ENCODE results near the gene DCUN1D3.

The DCUN1D3 gene

DNA sequence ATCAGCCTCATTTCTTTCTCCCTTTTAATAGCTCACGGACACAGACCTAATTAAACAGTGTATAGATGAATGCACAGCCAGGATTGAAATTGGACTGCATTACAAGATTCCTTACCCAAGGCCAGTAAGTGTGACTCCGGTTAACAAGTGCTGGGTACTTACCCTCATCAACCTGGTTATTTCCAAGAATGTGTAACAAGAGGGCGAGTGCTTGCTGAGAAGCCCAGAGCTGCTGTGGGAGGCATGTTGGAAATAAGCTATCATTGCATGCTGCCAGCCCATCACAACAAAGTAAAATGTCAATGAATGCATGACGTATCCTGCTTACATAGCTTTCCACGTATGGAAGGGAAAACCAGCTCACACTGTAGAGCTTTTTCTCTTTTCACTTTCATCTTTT lies 19.9 kb upstream of the DCUN1D3 start:
- DNase-seq (ENCODE audit: low read depth in 1 of 2, low spot score in 1 of 2), result no peak

DNA sequence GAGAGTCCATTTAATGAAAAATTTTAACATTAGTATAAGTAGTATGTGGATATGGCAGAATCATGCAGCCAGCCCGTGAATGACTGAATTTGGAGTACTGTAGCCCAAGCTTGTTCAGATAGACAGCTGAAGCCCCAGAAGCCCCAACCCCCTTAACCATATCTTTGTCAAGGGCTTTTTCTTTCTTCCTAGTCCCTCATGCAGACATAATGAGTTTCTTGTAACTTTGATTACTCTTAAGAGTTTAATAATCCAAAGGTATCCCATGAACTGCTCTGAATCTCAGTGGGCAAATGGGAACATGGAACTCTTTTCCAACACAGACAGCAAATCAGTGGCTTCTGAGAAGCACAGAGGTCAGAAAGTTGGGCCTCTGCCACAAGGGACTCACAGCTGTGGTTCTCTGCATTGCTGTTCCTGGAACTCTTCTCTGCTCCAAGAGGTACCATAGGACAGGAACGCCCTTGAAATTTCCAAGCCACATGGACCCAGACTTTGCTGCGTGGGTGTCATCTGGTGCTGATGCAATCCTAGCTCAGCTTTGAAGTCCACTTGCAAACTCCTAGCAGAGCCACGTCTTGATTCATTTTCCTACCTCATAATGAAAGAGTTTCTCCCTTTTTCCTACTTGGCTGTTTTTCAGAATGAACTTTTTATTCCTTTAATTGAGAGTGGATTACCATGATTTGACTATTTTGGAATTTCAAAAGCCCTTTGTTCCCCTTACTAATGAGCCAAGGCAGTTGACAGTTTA lies 18.5 kb upstream of the DCUN1D3 start:
- DNase-seq (ENCODE audit: low read depth in 1 of 2, low spot score in 1 of 2), result no peak

DNA sequence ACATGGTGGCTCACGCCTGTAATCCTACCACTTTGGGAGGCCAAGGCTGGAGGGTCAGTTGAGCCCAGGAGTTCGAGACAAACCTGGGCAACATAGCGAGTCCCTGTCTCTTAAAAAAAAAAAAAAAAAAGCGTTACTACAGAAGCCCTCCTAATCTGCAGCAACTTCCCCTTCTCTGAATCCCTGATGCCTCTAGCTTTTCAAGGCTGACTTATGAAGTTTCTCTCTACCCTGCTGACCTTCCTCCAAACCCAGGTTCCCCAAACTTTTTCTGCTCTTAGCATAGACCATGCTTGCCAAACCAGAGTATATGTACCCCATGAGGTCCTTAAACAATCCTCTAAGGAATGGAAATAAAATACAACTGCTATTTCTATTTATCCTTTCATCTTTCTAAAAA lies 16.8 kb upstream of the DCUN1D3 start:
- no peak for DNase-seq (ENCODE audit: low read depth in 1 of 2, low spot score in 1 of 2)

DNA sequence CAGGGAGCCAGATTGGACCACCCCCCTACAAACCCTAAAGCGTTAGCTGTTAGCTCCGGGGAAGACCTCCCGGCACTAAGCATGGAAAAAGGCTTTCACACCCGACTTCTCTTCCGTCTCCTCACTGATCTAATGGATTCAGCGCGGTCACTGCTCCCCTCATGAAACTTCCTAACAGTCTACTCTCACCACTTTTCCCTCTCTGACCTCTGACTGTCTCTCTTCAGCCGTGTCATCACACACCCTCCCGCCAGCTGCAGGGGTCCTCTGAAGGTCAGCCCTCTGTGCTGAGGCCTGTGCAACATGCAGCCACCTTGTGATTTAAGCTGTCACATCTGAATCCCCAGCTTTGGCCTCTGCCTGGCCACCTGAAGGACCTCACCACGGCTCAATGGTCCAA lies 16.1 kb upstream of the DCUN1D3 start:
- no peak for DNase-seq (ENCODE audit: low read depth in 1 of 2, low spot score in 1 of 2)

DNA sequence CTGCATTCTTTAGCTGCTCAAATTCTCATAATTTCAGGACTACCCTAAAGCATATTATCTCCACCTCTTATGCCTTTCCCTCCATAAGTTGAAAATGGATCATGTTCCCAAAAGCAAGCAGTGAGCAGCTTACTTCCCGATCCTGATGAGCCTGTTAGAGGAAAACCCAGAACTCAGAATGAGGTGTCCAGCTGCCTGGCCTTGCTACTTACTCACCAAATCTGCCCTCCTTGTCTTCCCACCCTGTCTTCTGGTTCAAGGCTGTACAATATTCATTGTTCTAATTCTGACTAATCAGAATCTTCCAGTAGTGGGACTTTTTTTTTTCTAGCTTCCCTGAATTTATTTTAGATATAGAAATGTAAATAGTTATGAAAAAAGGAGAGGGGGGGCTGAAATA lies 11.2 kb upstream of the DCUN1D3 start:
- no peak for DNase-seq (ENCODE audit: low read depth in 1 of 2, low spot score in 1 of 2)

DNA sequence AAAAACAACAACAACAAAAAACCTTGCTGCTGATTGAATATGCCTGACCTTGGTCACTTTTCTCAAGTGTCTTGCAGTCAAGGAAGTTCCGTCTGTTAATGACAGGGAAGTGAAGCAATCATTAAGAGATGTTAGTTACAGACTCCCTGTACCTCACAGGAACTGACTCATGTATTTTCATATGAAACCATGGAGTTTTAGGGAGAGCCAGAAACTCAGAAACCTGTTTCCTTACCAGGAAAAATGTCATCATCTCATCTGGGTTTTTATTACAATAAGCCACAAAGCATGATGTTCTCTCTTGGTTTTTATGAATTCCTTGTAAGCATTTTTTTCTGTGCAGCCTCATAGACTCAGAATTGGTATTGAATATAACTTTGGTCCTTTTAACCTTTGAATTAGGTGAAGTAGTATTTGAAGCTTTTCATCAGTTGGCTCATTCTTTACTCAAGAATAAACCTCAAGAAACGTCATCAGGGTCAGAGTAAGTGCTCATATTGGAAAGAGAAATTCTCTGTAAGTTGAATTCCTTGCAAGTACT lies 10.7 kb upstream of the DCUN1D3 start:
- DNase-seq (ENCODE audit: low read depth in 1 of 2, low spot score in 1 of 2), result no peak

DNA sequence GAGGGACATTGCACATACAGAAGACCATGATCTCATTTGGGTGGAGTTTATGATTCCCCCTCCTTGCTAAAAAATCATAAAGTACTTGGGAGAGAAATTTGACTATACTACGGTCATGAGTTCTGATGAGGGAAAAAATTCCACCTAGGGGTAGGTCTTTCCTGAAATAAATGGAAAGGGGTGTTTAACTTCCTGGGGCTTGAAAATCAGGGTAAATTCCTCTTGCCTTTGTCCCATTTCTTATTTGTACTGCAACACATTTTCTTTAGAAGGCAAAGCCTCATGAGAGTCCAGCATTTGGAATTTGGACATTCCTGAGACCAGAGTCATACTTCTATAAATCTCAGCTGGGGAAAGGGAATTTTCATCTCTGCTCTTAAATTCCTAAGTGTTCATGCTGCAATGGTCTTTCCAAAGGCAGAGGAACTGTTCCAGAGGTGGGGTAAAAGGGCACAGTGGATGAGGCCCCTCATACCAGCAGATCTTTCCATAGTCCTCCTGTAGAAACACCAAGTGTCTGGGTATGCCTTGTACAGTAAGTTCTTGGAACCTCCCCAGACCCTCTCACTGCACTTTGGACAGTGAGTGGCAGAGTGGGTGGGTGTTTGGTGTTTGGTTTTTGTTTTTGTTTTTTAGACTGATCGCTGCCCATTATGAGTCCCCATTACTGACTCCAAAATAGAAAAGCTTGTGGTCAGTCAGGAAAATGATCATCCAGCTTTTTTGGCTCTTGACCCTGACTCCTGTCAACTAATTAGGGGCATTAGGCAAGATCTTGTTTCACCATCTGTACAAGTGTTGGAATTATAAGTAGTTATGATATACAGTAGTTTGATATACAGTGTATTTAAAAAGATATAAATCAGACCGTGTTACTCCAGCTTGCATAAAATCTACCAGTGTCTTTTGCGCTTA lies 6.4 kb upstream of the DCUN1D3 start:
- no peak for DNase-seq (ENCODE audit: low read depth in 1 of 2, low spot score in 1 of 2)

DNA sequence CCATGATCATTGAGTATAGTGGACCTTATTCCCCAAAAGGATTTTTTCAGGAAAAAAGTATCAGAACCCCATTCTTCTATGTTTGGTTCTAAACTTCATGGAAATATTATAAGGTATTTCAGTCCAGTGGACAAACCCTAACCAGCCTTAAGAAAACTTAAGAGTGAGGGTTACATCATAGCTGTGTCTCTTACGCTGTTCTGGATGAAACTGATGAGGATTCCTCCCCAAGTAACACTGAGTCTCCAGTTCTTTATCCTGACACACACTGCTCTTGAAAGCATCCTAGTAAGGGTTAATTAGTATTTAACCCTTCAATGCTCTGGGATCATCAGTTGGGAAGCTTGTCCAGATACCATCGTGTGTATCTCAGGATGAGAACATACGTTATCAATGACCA lies 5.4 kb upstream of the DCUN1D3 start:
- no peak for DNase-seq (ENCODE audit: low read depth in 1 of 2, low spot score in 1 of 2)

DNA sequence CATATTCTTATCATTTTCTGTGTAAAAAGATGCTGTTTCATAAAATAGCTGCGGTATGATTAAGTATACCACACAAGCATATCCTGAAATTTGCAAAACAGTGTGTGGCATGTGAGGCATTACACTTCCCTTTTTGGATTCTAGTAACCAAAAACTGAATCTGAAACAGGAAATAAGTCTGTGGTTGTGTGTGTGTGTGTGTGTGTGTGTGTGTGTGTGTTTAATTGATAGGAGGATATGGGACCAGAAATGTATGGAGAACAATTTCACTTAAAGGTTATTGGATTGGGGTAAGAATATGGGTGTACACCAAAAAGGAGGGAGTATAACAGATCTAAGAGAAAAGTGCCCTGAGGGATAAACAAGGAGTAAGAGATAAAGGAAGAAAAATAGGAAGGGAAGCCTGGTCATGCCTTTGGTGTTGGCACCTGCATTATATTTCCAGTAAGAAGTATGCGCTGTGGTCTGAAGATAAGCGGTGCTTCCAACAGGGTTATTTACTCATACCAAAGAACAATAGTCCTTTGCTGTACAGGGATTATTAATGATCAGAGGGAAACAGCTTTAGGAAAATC lies 4.4 kb upstream of the DCUN1D3 start:
- DNase-seq (ENCODE audit: low read depth in 1 of 2, low spot score in 1 of 2), result no peak

DNA sequence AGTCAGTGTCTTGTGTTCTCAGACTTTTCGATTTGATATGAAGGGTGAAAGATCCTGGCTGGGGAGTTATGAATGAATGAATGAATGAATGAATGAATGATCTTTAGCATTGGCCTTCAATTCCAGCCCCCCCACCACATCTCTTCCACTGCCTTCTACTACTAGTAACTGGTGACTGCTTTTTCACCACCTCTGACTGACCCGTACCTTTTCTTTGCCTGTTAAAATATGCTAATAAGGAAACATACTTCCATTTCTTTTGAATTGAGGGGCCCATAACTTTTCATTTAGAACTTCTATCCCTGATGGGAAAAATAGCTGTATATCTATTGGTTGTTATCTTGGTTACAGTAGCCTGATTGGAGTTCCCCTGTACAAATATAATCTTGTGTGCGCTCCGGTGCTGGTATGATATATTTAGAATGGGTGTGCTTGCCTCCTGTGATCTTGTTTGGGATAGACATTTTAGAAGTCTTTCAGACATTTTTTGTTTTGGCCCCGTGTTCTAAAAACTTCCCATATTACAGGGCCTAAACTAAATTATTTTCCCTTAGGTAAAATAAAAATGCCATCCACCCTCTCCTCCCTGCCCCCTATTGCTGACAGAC lies 3.8 kb upstream of the DCUN1D3 start:
- no peak for DNase-seq (ENCODE audit: low read depth in 1 of 2, low spot score in 1 of 2)

DNA sequence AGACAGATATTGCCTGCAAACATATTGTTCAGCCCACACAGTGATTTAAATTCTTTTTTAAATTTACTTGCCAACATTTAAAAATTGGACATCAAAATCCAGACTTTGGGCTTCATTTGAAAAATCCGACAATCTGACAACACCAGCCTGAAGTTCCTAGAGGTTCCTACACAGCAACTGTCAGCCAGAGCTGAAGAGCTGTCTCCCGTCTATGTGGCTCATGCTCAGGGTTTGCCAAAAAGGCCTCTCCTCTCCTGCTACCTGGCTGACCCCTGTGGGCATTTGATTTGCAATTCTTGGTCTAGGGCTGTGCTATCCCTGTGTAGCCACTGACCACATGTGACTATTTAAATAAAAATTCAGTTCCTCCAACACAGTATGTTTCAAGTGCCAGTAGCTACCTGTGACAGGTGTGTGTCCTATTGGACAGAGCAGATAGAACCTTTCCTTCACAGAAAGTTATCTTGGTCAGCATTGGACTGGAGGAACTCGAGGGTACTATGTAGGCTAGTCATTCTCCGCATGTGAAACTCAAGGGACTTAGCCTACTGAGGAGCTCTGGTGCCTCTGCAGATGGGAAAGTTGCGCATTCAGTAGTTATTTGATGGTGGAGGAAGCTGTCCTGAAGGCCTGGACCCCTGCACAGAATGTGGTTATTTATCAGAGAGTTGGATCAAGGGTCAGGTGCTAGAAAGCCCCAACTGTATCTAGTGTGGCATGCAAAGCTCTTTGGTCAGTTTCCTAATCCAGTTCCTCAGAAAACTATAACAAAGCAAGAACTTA lies 3.1 kb upstream of the DCUN1D3 start:
- no peak for DNase-seq (ENCODE audit: low read depth in 1 of 2, low spot score in 1 of 2)

DNA sequence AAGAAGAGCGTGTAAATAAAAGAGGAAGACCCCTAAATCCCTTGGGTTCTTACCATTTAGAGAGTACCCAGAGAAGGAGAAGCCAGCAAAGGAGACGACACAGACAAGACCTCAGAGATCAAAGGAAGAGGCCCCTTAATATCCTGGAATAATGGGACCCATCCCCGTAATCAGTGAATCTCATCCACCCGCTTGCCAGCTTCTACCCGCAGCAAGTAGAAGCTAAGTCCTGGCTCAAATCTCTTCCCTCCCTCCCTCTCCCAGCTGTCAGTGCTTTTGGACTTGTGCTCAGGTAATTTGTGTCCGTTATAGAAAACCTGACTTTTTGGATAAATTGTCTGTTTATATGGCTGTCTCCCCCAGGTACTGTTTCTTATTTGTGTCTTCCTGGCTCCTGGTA lies 2.3 kb upstream of the DCUN1D3 start:
- DNase-seq (ENCODE audit: low read depth in 1 of 2, low spot score in 1 of 2), result no peak

DNA sequence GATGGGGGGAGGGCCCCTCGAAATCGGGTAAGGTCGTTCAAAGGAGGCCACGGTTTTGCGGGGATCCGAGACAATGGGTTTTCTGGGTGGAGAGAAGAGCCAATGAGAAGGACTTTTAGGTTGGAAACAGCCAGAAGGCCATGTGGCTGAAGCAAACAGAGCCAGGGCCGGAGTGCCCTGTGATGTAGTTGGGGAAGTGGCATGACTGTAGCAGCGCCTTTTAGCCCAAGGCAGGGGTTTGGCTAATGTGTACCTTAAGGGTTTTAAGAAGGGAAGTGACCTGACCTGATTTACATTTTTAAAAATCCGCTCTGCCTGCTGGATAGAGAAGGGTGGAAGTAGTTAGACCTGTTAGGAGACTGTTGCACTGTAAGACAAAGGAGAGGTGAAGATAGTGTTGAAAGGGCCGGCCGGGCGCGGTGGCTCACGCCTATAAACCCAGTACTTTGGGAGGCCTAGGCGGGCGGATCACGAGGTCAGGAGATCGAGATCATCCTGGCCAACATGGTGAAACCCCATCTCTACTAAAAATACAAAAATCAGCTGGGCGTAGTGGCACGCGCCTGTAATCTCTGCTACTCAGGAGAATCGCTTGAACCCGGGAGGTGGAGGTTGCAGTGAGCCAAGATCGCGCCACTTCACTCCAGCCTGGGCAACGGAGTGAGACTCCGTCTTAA lies 1.4 kb upstream of the DCUN1D3 start:
- DNase-seq (ENCODE audit: low read depth in 1 of 2, low spot score in 1 of 2), result no peak

DNA sequence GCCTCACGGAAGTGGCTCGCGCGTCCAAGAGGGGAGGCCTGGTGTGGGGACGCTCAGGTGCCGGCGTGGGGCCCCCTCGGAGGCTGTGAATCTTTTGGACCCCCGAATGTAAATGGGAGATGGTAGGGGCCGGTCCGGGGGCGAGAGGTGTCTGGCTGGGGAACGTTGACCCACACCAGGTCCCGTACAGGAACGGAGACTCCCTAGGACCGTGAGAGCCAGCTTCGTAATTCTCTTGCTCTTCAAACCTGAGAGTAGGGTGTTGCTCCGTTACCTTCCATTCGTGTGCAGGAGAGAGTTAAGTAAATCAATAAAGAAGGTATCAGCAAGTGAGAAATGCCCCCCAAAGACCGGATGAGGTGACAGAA lies 894 bp upstream of the DCUN1D3 start:
- no peak for DNase-seq (ENCODE audit: low read depth in 1 of 2, low spot score in 1 of 2)

DNA sequence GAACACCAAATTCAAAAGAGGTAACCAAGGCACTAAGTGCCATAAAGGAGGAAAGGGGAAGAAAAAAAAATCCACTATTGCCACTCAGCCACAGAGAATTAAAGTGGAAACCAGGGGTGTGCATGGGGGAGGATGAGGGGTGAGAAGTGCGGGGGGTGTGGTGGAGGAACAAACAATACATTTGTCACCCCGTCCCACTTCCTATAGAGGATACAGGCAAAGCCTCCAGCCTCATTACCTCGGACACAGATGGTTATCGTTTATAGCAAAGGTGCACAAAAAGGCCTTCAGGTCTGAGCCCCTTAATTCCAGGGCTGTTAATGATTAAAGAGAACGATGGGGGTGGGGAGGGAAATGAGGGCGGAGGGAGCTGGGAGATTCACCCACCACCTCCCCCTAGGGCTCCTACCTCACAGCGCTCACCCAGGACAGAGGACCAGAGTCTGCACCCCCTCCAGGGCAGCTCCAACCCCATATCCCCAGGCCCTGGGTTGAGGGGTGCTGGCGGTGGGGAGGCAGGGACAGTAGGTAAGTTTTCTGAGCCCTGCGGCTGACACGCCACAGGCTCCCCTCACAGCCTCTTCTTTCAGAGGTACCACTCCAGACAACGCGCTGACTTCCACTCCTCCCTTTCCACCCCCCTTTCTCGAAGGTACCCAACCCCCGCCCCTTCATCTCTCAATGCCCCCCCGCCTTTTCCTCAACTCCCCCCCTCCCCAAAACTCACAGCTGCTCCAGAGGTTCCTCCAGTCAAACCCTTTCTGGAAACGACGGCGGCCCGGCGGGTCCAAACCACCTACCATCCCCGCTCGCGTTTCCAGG lies 470 bp downstream of the DCUN1D3 start:
- no peak for DNase-seq (ENCODE audit: low read depth in 1 of 2, low spot score in 1 of 2)

DNA sequence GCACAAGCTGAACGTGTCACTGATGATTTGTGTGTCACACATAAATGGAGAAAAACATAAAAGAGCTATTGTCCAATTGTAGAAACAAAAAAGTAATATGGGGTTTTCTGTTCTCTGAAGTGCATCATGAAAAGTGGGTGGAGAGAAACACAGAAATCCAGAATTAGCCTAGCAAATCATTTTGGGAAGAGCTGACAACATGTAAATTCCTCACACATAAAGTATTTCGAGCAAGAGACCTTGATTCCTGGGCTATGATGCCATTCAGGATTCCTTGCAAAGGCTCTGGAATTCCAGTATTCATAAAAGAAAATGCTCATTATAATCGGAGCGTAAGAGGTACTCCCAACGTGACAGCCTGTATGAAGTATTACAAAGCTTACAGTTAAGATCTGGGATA lies 1.1 kb downstream of the DCUN1D3 start:
- no peak for DNase-seq (ENCODE audit: low read depth in 1 of 2, low spot score in 1 of 2)

DNA sequence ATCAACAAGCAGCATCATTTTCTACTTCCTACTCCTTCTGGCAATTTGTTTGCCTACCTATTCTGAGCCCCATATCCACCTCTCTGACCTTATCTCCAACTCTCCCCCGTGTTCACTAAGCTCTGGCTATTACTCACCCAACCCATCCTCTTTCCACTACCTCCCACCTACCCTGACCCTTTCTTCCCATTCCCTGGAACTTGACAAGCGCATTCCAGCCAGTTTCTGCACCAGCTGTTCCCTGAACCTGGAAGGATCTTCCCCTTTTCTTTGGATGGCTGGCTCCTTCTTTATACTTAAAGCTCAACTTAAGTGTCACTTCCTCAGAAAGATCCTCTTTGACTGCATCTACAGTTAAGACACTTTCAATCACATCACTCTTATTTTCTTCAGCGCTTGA lies 2.2 kb downstream of the DCUN1D3 start:
- DNase-seq (ENCODE audit: low read depth in 1 of 2, low spot score in 1 of 2), result no peak

DNA sequence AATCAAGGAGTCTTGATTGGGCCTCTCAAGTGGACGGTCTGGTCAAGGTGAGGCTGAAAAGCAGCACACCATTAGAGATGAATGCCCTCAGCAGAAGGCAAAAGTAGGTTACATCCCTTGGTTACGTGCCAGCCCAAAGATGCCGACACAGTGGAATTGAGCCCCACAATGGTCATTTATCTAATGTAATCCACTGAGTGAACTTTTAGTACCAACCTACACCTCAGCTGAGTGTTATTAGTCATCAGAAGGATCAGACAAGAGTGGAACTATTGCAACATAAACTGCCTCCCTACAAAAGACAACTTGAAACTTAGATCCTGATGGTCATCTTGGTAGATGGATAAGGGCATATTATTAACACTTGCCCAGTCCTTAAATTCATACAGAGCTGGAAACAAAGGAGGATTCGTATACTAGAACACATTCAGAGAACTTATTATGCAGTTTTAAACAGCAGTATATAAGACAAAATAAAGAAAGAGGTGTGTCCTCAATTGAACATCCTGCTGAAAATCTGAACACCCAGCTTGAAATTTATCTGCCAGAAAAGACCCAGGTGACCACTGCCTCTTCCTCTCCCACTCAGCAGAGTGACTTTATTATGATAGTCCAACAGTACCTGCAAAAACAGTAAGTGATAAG lies 2.8 kb downstream of the DCUN1D3 start:
- no peak for DNase-seq (ENCODE audit: low read depth in 1 of 2, low spot score in 1 of 2)

DNA sequence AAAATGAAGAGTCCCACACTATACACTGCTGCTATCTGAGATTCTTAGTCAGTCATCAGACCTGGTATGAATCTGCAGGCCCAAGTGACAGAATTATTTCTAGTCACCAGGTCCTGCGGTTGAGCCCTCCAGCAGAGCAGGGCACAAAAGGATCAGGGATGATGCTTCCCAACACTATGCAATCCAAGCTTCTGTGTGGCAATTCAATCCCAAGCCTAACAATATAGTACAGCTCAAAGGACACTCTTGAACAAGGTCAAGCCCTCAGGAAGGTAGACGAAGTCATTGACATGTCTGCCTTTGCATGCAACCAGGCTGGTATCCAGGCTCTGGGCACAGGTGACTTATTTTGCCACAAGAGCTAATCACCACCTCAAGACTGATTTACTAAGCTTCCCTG lies 5.8 kb downstream of the DCUN1D3 start:
- DNase-seq (ENCODE audit: low read depth in 1 of 2, low spot score in 1 of 2), result no peak

All from stimulated activated CD4-positive, alpha-beta T cell treated with anti-CD3 and anti-CD28 coated beads, Interleukin-15, amount 100 ng/mL, for 1 hour (primary cell).